ENCODE results near the gene BRINP1. TPM values are rescaled to one million over a fixed set of nuclear protein-coding genes. Genes with fewer than 3 reads are reported as not detected.

Gene BRINP1
- total and polyA plus RNA-seq, 2 donors (not counting 1 experiment from before 2014, with no cell fraction given) = 0.06 to 0.33 TPM

DNA sequence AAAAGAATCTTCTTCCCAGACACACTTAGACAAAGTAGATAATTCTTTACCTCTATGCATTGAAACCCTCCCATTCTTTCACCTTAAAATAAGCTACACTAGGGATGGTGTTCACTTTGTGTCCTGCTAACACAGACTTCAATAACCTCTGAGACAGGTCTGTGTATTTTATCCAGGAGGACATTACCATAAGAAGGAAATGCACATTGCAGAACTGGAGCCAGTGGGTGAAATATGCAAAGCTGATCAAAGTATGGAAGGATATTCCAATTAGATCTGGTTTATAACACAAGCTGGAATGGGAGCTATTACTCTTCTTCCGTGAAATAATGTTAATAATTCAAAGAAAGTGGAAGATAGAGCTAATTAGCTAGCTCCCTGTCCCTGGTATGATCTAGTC lies 204.1 kb downstream of the BRINP1 start:
- no peak overlapping the region for H2AFZ ChIP-seq (ENCODE audit: low read length)
- no peaks in the 10 kb centered on the region for H3K9me3 ChIP-seq (ENCODE audit: control insufficient read depth, insufficient read depth, low read depth, low read length)

DNA sequence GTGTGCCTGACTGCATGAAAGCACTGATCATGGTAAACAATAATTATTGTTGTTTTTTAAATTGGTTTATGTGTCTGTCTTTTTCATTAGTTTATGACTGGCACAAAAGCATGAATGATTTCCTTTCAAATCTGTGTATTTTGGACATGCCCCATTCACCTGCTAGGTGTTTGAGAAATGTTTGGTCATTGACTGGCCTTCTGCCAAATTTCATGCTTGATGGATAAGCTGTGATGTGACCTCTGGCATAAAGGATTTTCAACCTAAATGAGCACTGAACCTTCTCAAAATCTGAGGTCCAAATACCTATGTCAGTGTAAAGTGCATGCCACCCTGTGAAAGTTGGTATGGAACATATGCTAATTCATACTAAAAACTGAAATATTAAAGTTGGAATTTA lies 204.5 kb downstream of the BRINP1 start:
- H3K27ac ChIP-seq (ENCODE audit: insufficient read depth, low read length) = no peak overlapping the region
- H3K9ac ChIP-seq (ENCODE audit: insufficient read depth, low read length) = no peak overlapping the region
- H3K27me3 ChIP-seq (ENCODE audit: control insufficient read depth, insufficient read depth, low read length) = no peaks in the 10 kb centered on the region
- H3K36me3 ChIP-seq (ENCODE audit: control insufficient read depth, insufficient read depth, low read length) = no peaks in the 10 kb centered on the region
- no peaks in the 10 kb centered on the region for H3K4me1 ChIP-seq (ENCODE audit: control insufficient read depth, extremely low read depth, insufficient read depth, low read length)
- no peak overlapping the region for H3K4me2 ChIP-seq (ENCODE audit: extremely low read depth, insufficient read depth, low read length)
- H3K9me3 ChIP-seq (ENCODE audit: control insufficient read depth, insufficient read depth, low read depth, low read length) = no peaks in the 10 kb centered on the region
- no peak for DNase-seq (ENCODE audit: low read depth in 2 of 2)
- H3K79me2 ChIP-seq (ENCODE audit: control insufficient read depth, insufficient read depth, low read length) = no peaks in the 10 kb centered on the region
- TF ChIP-seq EZH2 (IDR thresholded peaks at IDR 0.05; ENCODE audit: low read length, missing control alignments) = no peak
- TF ChIP-seq, protein P1, sequence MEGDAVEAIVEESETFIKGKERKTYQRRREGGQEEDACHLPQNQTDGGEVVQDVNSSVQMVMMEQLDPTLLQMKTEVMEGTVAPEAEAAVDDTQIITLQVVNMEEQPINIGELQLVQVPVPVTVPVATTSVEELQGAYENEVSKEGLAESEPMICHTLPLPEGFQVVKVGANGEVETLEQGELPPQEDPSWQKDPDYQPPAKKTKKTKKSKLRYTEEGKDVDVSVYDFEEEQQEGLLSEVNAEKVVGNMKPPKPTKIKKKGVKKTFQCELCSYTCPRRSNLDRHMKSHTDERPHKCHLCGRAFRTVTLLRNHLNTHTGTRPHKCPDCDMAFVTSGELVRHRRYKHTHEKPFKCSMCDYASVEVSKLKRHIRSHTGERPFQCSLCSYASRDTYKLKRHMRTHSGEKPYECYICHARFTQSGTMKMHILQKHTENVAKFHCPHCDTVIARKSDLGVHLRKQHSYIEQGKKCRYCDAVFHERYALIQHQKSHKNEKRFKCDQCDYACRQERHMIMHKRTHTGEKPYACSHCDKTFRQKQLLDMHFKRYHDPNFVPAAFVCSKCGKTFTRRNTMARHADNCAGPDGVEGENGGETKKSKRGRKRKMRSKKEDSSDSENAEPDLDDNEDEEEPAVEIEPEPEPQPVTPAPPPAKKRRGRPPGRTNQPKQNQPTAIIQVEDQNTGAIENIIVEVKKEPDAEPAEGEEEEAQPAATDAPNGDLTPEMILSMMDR (conservative IDR thresholded peaks at IDR 0.05 in 1 of 2, IDR thresholded peaks at IDR 0.05 in 1 of 2; ENCODE audit: low read depth in 1 of 2, low read length in 2 of 2) = no peak
- no peak overlapping the region for H3K4me3 ChIP-seq (replicated peaks in 1 of 4; ENCODE audit: control extremely low read depth in 1 of 4, insufficient read depth in 1 of 4, low read depth in 3 of 4, low read length in 4 of 4)
- no peaks in the 10 kb centered on the region for H4K20me1 ChIP-seq (ENCODE audit: control insufficient read depth, extremely low read depth, insufficient read depth, low read length)
- H2AFZ ChIP-seq (ENCODE audit: low read length) = no peak overlapping the region

More for the DNA sequence above, 204.1 kb downstream of the BRINP1 start:
- H3K27me3 ChIP-seq (ENCODE audit: control insufficient read depth, insufficient read depth, low read length) = no peaks in the 10 kb centered on the region
- no peak for DNase-seq (ENCODE audit: low read depth in 2 of 2)
- H4K20me1 ChIP-seq (ENCODE audit: control insufficient read depth, extremely low read depth, insufficient read depth, low read length) = no peaks in the 10 kb centered on the region
- H3K79me2 ChIP-seq (ENCODE audit: control insufficient read depth, insufficient read depth, low read length) = no peaks in the 10 kb centered on the region
- no peak overlapping the region for H3K4me2 ChIP-seq (ENCODE audit: extremely low read depth, insufficient read depth, low read length)
- TF ChIP-seq, protein P1 (conservative IDR thresholded peaks at IDR 0.05 in 1 of 2, IDR thresholded peaks at IDR 0.05 in 1 of 2; ENCODE audit: low read depth in 1 of 2, low read length in 2 of 2) = no peak
- no peak for TF ChIP-seq EZH2 (IDR thresholded peaks at IDR 0.05; ENCODE audit: low read length, missing control alignments)
- H3K4me3 ChIP-seq (replicated peaks in 1 of 4; ENCODE audit: control extremely low read depth in 1 of 4, insufficient read depth in 1 of 4, low read depth in 3 of 4, low read length in 4 of 4) = no peak overlapping the region
- no peaks in the 10 kb centered on the region for H3K36me3 ChIP-seq (ENCODE audit: control insufficient read depth, insufficient read depth, low read length)
- H3K4me1 ChIP-seq (ENCODE audit: control insufficient read depth, extremely low read depth, insufficient read depth, low read length) = no peaks in the 10 kb centered on the region
- H3K9ac ChIP-seq (ENCODE audit: insufficient read depth, low read length) = no peak overlapping the region
- H3K27ac ChIP-seq (ENCODE audit: insufficient read depth, low read length) = no peak overlapping the region

DNA sequence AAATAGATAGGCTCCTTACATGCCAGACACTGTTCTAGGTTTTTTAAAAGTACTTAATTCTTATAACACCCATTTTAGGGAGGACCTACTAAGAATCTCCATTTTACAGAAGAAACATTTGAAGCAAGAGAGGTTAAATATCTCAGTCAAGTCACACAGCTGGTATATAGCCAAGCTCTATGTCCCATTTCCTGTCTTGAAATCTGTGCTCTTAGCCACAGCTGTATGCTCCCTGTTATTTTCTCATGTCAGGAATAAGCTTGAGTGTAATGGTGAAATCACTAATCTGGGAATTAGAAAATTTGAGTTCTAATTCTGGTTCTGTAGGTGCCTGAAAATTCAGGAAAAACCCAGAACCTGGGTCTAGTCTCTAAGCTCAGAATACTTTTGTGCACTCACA lies 208.7 kb downstream of the BRINP1 start:
- Histone ChIP-seq H4K20me1 (ENCODE audit: control insufficient read depth, extremely low read depth, insufficient read depth, low read length) (no peaks in the 10 kb centered on the region), H3K4me1 (ENCODE audit: control insufficient read depth, extremely low read depth, insufficient read depth, low read length) (no peaks in the 10 kb centered on the region), H3K9ac (ENCODE audit: insufficient read depth, low read length) (no peak overlapping the region), H3K79me2 (ENCODE audit: control insufficient read depth, insufficient read depth, low read length) (no peaks in the 10 kb centered on the region), H2AFZ (ENCODE audit: low read length) (no peak overlapping the region), H3K27ac (ENCODE audit: insufficient read depth, low read length) (no peak overlapping the region), H3K27me3 (ENCODE audit: control insufficient read depth, insufficient read depth, low read length) (no peaks in the 10 kb centered on the region), H3K4me2 (ENCODE audit: extremely low read depth, insufficient read depth, low read length) (no peak overlapping the region), H3K4me3 (replicated peaks in 1 of 4; ENCODE audit: control extremely low read depth in 1 of 4, insufficient read depth in 1 of 4, low read depth in 3 of 4, low read length in 4 of 4) (no peak overlapping the region), H3K9me3 (ENCODE audit: control insufficient read depth, insufficient read depth, low read depth, low read length) (no peaks in the 10 kb centered on the region), H3K36me3 (ENCODE audit: control insufficient read depth, insufficient read depth, low read length) (no peaks in the 10 kb centered on the region)
- TF ChIP-seq EZH2 (IDR thresholded peaks at IDR 0.05; ENCODE audit: low read length, missing control alignments) = no peak
- TF ChIP-seq, protein P1 (conservative IDR thresholded peaks at IDR 0.05 in 1 of 2, IDR thresholded peaks at IDR 0.05 in 1 of 2; ENCODE audit: low read depth in 1 of 2, low read length in 2 of 2) = no peak
- DNase-seq (ENCODE audit: low read depth in 2 of 2) = no peak

All from fibroblast of lung (primary cell).